Stimulated activated CD4-positive, alpha-beta T cell treated with anti-CD3 and anti-CD28 coated beads, Interleukin-15, amount 100 ng/mL, for 1 hour (primary cell): ENCODE measurements around the gene ABCD4.

Experiments used
- DNase-seq, 2 donors: peaks; one replicate each; pipeline ENCODE4 v3.0.0-alpha.2; 2020; ENCODE audit warnings: low read depth in 1 of 2, low spot score in 1 of 2

ABCD4 gene

GRCh38 chr14:74237441-74237840 lies 65.3 kb downstream of the ABCD4 start:
- no peak for DNase-seq
